Measurements from ENCODE around the gene THYN1.

GRCh38 chr11:134216816-134217215 lies 36.3 kb downstream of the THYN1 start:
- TF ChIP-seq CTCF (conservative IDR thresholded peaks at IDR 0.05; ENCODE audit: low read depth, low read length) (no peak), EZH2 (IDR thresholded peaks at IDR 0.05; ENCODE audit: low read length, unreplicated experiment) (no peak), EZH2phosphoT487 (IDR thresholded peaks at IDR 0.05; ENCODE audit: borderline replicate concordance, low read length) (no peak)

Measured in PC-3 (cell line).